NCI-H226 (cell line): ENCODE measurements around the gene IP6K1.
"Not testable (repeated sequence)": the region's sequence is repeated elsewhere in the genome, so short reads cannot be mapped to it uniquely, and the experiment has no call there.

ENCODE experiments used
- DNase-seq: peaks from one replicate; pipeline ENCODE4 v3.0.0-alpha.2; 2015

The IP6K1 gene

DNA sequence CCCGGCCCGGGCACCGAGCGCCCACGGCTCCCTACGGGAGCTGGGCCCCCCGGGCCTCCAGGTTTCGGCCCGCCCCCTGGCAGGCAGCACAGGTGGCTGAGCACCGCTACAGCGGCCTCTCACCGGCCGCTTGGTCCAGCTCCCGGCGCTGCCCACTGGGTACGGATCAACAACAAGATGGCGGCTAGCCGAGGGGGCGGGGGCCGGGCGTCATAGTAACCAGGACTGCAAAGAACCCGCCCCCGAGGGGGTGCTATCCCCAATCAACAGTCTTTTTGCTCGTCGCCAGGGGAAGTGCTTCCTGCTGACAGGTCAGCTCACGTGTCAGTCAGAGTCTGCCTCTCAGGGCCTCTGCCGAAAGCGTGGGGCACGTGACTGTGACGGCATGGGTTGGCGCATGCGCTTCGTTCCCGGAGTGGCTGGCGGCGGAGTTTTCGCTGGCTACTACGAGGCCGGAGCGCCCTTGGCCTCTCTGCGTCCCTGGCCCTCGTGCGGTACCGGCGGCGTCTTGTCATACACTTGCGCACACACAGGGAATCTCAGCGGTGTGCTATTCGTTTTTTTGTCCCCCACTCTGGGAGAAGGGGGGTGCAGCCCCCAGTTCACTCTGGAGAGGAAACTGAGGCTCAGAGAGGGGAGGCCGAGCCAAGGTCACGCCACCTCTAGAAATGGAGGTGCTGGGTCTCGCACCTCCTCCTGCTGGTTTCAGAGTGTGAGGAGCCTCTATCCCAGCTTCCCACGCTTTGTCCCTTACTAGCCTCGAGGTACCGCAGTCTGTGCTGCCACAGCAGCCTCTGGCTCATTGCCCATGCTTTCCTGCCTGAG lies at the start of gene IP6K1:
Gene IP6K1, minus strand, starts transcription at position 186 of the 825 bp plus-strand sequence. CDS start 38,502 bp downstream, outside the sequence.
- peak; percentile 100 for DNase-seq

DNA sequence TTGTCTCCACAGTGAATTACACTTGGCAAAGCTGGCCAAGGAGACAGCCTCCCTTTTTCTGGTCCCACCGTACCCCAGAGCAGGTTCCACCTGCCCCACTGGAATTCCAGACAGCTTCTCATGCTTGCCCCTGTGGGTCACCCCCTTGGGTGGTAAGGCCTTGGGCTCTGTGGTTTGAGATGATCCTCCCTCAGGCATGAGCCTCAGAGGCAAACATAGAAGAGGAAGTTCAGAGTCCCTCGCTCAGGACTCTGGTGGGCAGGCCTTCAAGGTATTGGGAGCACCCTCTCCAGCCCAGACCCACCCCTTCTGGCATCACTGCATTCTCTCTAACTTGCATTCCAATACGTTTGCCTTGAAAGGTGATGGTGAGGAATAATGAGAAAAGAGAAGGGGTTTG lies 45.0 kb upstream of the IP6K1 start:
- DNase-seq = no peak

DNA sequence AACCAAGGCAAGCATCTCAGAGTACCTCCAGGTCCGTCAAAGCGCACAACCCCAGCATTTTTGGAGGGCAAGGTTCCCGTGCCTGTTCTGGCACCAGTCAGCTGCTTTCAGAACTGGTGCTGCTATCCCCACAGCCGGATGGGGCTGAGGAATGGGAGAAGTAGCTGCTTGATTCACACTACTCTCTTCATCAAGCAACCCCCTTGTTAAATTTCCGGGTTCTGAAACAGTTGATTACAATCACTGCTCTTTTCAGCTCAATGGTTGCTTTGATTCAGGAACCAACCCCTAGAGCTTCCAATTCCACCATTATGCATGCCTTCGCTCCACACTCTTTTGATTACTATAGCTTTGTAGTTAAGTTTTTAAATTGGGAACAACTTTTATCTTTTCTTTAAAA lies 39.7 kb upstream of the IP6K1 start:
- DNase-seq = no peak

DNA sequence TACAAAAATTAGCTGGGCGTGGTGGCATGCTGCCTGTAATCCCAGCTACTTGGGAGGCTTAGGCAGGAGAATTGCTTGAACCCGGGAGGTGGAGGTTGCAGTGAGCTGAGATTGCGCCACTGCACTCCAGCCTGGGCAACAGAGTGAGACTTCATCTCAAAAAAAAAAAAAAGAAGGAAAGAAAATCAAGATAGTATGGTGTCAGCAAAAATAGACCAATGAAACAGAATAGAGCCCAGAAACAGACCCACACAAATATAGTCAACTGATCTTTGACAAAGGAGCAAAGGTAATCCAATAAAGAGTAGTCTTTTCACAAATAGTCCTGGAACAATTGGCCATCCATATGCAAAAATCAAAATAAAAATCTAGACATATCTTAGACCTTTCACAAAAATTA lies 36.8 kb upstream of the IP6K1 start:
- not testable (repeated sequence) for DNase-seq

DNA sequence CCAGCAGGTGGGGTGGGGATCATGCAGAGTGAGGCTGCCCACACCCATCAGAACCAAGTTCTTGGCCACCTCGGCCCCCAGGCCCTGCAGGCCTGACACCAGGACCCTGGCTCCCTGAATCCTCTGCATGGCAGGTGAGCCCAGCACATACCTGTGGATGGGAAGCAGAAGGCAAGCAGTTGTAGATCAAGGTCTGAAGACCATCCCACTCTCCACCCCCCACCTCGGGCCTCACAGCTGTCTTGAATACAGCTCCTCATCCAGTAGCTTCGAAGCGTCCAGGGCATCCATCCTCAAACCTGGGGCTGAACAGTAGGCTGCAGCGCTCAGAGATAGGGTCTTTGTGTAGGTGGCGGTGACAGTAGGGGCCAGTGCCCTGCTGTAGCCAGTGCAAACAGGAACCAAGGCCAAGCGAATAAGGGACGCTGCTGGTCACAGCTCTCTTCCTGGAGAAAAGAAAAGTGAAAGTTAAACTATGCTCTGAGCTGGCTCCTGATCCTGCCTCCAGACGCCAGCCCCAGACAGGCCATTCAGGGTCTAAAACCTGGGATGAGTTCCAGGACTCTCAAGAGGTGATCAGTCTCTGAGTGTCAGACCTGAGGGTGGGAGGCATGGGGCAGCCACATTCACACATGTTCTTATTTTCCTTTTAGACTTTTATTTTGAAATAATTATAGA lies 27.3 kb upstream of the IP6K1 start, which contains the start of gene UBA7:
Gene UBA7, minus strand, starts transcription at position 457 of the 678 bp plus-strand sequence. Its CDS starts 166 bp downstream, at position 291.
- peak; percentile 53 for DNase-seq

DNA sequence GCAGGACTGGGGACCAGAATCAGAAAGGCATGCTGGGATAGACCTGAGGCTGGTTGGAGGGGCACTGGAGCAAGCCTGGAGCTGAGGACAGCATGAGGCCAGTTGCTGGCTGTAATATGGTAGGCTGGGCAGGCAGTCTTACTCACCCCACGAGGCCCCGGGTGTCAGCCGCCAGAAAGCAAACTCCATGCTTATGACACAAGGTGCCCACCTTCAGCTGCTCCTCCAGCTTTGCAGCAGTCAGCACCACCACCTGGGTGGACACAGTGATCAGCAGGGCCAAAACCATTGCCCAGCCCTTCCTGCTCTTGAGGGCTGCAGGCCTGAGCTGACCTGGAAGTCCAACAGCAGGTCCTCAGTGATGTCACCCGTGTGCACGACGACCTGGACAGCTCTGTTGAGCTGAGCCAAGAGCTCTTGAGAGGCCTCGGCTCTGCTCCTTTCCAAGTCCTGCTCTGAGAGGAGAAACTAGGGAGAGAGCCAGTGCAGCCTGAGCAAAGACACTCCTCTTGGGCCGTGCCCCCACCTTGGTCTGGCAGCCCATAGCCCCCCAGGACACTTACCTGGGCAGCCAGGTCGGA lies 26.7 kb upstream of the IP6K1 start:
- DNase-seq = no peak

DNA sequence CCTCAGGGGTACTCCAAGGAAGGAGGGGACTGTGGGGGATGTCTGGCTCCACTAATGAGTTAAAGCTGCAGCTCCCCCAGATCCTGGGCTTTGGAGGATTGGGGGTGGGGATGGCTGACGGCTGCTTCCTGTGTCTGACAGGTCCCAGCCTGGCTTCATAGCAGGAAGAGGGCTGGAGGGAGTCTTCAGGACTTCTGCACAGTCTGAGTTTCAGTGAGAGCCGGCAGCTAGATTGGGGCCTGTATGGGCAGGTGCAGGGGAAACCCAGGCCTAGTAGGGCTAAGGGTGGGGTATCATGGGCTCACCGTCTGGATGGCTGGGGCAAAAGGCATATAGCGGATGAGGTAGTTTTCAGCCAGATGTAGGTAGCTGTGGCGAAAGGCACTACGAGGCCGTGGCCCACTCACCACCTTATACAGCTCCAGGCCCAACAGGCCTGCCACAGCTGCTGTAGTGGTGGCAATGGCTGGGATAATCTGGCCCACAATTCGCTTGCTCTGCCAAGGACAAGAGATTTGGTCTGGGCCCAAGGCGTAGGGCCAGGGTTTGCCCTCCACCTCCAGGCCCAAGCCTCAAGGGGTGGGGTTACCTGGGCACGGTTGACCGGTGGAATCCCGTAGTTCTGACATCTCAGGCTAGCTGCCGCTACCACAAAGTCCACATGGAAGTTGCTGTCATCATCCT lies 21.2 kb upstream of the IP6K1 start:
- peak; percentile 7 for DNase-seq

DNA sequence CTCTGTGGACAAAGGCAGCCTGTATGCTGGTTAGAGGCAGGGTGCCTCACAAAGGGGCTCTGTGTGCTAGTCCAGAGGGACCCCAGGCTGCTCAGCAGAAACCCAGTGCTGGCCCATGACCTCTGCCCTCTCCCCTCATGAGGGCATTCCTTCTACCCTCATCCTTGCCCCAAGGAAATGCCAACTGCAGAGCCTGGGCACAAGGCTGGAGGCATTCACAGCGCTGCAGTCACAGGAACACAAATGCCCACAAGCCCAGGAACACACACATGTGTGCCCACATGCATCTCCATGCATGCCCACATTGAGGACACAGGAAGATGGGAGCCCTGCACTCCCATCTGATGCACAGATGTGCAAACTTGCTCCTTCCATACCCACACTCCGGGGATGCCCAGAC lies 20.5 kb upstream of the IP6K1 start:
- no peak for DNase-seq

DNA sequence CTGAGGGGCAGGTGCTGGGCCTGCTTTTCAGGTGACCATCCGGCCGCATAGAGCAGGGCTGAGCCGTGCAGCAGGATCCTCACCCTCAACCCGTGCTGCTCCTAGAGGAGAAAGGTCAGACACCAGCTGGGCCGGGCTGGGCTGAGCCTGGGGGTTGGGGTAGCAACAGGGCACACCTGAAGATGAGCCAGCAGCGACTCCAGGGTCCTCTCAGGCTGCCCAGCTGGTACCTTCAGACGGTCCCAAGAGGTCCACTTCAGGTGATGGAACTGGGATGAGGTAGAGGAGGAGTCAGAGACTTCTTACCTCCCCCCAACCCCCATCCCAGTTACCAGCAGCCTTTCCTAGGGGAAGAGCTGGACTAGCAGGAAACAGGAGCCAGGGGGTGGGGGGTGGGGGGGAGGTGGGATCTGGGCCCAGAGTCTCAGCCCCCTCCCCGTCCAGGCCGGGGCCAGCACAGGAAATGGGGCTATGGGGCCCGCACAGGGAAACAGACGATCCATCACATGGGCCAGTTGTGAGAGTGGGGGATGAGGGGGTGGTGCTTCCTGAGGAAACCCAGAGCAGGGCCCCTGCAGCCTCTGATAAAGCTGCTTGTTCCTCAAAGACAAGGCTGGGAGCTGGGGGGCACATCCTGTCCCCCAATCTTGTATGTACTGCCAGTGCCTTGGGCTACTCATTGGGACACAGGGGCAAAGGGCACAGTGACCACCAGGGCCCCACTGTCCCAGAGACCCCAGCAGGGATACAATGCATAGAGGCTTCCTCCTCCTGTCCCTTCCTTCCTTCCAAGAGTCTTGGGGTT lies 19.8 kb upstream of the IP6K1 start:
- no peak for DNase-seq

DNA sequence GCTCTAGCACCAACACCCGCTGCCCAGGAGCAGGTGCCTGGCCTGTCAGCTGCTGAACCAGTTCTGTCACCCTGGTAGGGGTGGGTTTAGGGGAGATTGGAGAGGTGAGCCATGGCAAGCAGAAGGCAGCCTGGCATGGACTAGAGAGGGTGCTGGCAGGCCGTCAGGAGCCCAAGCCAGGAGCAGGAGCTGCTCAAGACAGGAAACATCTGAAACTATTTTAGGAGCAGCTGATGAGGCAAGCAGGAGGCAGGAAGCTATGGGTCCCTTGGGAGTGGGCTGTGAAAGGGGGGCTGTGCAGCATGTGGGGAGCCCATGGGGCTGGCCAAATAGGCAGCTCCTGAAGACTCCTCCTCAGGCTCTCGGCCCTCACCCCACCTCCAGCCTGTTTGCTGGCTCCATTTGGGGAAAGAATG lies 19.0 kb upstream of the IP6K1 start:
- no peak for DNase-seq

DNA sequence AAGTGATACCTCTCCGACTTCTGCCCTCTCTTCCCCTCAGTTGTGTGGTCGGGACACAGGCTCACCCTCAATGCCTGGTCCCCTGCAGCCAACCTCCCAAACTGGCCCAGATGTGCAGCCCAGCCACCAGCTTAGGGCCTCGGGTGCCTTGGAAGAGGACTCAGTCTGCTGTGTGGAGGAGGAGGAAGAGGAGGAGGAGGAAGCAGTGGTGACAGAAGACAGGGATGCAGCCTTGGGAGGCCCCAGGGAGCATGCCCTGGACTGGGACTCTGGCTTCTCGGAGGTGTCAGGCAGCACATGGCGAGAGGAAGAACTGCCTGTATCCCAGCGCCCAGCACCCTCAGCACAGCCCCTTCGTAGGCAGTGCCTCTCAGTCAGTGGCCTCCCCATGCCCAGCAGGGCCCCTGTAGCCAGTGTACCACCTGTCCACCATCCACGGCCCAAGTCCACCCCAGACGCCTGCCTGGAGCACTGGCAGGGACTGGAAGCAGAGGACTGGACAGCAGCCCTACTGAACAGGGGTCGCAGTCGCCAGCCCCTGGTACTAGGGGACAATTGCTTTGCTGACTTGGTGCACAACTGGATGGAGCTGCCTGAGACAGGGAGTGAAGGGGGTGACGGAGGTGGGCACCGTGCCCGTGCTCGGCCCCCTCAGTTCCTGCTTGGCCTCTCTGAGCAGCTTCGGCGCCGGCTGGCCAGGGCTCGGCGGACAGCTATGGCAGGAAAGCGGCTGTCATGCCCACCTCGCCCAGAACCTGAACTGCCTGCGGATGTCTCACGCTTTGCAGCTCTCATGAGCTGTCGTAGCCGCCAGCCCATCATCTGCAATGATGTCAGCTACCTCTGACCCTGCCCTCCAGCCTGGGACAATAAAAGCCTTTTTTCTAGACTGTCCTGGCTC lies 18.0 kb upstream of the IP6K1 start:
- DNase-seq = no peak

DNA sequence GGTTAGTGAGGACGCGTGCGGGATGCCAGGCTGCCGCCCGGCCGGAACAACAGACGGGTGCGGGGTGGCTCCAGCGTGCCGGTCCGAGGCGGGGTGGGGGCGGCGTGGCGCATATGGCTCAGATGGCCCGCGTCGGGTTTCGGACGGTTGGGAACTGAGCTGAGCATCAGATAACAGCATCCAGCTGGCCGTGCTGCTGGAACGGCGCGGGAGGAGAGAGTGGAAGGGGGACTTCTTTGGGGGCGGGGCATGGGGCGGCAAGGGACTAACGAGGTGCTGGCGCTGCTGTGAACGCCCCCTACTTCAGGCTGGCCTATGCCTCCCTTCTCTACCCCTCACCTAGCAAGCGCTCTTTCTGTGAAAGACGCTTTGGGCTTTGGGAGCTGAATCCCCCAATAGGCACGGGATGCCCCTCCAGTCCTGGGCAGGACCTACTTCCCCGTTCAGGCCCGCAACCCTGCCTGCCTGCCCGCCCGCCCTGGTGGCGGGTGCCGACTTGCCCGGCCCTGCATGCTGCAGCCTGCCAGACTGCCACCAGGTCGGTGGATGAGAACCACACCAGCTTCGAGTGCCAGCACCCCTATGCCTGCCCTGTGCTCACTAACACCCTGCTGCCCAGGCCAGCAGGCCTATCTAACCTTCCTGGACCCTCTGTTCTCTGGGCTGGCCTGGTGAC lies 17.3 kb upstream of the IP6K1 start:
- DNase-seq = no peak

DNA sequence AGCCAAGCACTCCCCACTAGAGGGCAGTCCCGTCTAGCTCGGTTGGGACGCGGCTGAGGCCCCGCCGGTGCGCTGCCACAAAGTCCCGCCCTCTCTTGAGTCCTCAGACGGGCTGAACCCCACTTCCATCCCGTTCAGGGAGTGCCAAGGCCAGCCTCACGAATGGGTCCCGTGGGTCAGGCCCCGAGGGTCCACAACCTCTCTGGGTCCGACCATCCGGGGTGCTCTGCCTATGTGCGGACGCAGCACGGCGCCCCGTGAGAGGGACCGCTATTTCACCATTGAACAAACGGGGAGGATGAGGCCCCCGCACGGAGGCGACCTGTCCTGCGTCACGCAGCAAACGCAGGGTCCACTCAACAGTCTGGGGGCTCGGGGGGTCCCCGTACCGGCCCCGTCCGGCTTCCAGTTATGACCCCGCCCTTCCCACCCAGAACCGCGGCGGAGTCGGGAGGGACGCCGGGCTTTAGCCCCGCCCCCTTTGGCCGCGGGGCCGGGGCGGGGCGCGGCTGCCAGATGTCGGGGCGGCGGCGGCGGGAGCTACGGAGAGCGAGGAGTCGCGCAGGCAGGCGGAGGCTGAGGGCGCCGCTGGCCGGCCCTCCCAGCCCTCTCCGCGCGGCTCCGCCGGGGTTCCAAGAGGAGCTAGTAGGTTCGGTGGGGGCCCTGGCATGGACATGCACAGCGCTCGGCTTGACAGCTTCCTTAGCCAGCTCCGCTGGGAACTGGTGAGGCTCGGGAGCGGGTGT lies 16.6 kb upstream of the IP6K1 start, which contains the start of gene INKA1:
Gene INKA1, plus strand, starts transcription at position 543 of the 746 bp plus-strand sequence. Its CDS starts 132 bp downstream, at position 675.
- peak; percentile 68 for DNase-seq

DNA sequence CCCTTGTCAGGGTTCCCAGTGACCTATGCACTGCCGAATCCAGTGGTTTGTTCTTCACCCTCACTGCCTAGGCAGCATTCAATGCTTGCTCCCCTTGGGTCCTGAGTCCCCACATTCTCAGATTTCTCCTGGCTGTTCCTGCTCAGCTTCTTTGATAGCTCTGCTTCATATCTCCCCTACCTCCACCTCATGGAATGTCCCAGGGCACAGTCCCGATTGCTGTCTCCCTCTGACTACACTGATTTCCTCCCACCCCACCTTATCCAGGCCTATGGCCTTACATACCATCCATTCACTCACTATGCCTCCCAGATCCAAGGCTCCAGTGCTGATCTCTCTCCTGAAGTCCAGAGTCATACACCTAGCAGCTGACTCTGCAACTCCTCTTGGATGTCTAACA lies 14.8 kb upstream of the IP6K1 start:
- no peak for DNase-seq

DNA sequence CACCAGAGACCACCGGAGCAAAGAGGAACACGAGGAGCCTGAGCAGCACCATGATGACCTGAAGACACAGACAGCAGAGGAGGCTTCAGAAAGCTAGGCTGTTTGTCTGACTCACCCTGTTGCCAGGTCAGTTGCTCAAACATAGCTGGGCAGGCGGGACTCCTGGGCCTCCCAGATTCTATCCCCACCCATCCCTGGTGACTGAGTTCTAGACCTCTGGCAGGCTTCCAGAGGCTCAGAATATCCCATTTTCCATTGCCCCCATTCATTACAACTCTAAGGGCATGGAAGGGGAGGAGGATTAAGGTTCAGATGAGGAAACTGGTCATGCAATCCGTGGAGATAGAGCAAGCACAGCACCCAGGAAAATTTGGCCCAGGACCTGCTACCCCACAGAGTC lies 13.4 kb upstream of the IP6K1 start, which contains the start of gene CDHR4:
Gene CDHR4, minus strand, starts transcription at position 113 of the 400 bp plus-strand sequence. Its CDS starts 61 bp downstream, at position 52.
- peak; percentile 92 for DNase-seq

DNA sequence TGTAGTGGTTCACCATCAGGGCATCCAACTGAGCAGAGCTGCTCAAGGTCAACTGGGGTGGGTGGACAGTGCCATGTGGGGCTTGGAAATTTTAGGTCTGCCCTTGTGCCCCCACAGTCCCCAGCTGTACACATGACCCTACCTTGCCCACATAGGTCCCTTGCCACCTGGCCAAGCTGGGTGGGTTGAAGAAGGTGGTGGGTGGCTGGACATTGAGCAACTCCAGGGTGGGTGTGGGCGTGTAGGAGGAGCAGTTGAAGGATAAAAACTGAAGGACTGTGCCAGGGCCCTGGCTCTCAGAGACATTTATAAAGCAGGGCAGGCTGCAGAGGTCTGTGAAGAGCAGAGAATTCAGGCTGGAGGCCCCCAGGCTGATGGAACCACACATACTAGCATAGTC lies 12.8 kb upstream of the IP6K1 start:
- DNase-seq = no peak

DNA sequence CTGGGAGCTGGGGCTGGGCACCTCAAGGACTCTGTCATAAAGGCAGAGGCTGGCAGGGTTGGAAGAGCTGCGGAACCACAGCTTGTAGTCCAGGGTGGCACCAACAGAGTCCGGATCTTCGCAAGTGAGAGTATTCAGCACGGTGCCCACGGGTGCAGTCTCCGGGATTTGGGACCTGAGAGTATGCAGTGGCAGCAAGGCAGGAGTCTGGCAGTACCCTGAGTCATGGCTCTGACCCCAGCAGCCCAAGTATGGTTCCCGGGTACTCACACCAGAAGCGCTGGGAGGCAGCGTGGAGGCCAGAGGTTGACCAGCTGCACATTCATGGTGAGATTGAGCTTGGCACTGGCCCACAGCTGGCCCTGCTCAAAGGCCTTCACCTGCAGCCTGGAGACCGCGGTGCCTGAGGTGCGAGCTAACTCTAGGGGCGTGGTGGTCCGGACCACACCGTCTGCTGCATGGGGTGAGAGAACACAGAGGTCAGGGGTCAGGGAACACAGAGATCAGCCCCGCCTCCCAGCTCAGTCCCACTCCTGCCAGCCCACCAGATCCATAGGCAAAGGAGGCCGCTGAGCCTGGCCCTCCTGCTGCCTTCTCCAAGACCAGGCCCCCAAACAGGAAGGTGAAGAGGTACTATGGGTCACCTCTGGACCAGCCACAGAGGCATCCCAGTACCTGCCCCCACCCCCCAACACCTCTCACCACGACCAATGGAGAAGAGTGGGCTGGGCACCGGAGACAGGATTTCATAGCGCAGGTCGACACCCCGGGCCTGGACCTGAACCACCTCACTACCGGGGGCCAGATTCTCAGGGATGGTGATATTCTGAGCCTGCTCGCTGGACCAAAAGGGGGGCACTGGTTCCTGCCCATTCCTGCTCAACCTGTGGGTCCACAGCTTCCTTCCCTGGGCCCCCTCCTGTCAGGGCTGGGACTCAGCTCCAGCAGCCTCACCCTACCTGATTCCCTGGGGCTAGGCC lies 8.9 kb upstream of the IP6K1 start:
- no peak for DNase-seq

DNA sequence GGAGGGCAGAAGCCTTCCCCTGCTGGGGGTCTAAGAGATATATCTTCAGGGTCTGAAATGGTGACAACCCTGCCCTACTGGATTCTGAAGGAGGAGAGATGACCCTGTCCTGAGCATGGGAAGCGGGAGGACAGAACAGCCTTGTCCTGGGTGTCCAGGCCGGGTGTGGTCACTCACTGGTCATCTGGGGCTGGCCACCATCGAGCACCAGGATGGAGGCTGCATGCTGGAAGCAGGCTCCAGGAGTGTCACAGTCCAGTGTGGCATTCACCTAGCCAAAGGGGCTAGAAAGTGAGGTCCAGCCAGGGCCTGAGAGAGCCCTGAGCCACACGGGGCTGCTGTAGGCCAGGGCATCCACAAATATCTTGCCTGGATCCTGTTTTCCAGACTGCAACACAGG lies 8.1 kb upstream of the IP6K1 start:
- DNase-seq = no peak
